Stimulated activated memory B cell treated with anti-CD40 and anti-IgM and Interleukin-4, amounts not matched to agents 10 μg/mL and 1 μg/mL and 100 μg/mL, for 72 hours (primary cell): ENCODE data around the gene RNASE13.
A peak's percentile ranks its signal among the peaks of the same experiment; 100 is the strongest.
"Not testable (repeated sequence)": the region's sequence is repeated elsewhere in the genome, so short reads cannot be mapped to it uniquely, and the experiment has no call there.

Experiments
- ATAC-seq: fragments of 150-1000 bp; cut with Tn5 transposase; 2 replicates; pipeline ENCODE4 v1.10.0; 2021
- H3K27ac Mint-ChIP-seq: one replicate; pipeline ENCODE4 v1.8.0; 2022; ENCODE audit warnings: mild to moderate bottlenecking, mixed read lengths
- H3K27me3 Mint-ChIP-seq: one replicate; pipeline ENCODE4 v1.8.0; 2022; ENCODE audit warnings: mixed read lengths
- H3K36me3 Mint-ChIP-seq: one replicate; pipeline ENCODE4 v1.8.0; 2022; ENCODE audit warnings: mixed read lengths
- H3K4me1 Mint-ChIP-seq: one replicate; pipeline ENCODE4 v1.8.0; 2022; ENCODE audit warnings: mixed read lengths
- H3K4me3 Mint-ChIP-seq: one replicate; pipeline ENCODE4 v1.8.0; 2022; ENCODE audit warnings: mild to moderate bottlenecking, moderate library complexity, mixed read lengths
- H3K9me3 Mint-ChIP-seq: one replicate; pipeline ENCODE4 v1.8.0; 2022; ENCODE audit warnings: mixed read lengths

The RNASE13 gene

GRCh38 chr14:21023817-21024584 lies 10.6 kb downstream of the RNASE13 start:
- peaks cover 11% of the 10 kb centered on the region for H3K27me3 Mint-ChIP-seq
- no peak for ATAC-seq
- H3K27ac Mint-ChIP-seq = peak overlapping the region; percentile 65
- no peaks in the 10 kb centered on the region for H3K9me3 Mint-ChIP-seq
- H3K36me3 Mint-ChIP-seq = no peaks in the 10 kb centered on the region
- peaks cover 16% of the 10 kb centered on the region for H3K4me1 Mint-ChIP-seq
- peak overlapping the region; percentile 81 for H3K4me3 Mint-ChIP-seq

- no peak for ATAC-seq
- Mint-ChIP-seq H3K36me3 (no peaks in the 10 kb centered on the region), H3K4me3 (no peak overlapping the region), H3K4me1 (peaks cover 16% of the 10 kb centered on the region), H3K27ac (no peak overlapping the region), H3K9me3 (no peaks in the 10 kb centered on the region), H3K27me3 (peaks cover 11% of the 10 kb centered on the region)
Measured at GRCh38 chr14:21023174-21023573, 11.4 kb downstream of the RNASE13 start.

DNA sequence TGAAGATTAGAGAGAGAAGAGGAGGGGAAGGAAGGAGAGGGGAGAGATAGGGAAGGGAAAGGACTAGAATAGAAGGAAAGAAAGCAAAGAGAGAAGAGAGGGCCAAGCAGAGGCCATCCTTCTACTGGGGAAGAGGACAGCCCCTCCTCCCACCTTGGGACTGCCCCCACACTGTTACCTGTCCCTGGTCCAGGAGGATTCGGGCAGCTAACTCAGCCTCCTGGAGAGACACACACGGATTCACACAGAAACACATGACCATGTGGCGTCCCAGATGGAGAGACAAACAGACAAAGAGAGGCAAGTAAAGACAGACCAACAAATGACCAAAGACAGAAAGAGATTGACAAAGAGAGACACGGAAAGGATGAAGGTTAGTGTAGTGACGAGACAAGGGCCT lies 11.9 kb downstream of the RNASE13 start:
- no peak overlapping the region for H3K27ac Mint-ChIP-seq
- peaks cover 11% of the 10 kb centered on the region for H3K27me3 Mint-ChIP-seq
- peaks cover 16% of the 10 kb centered on the region for H3K4me1 Mint-ChIP-seq
- no peak for ATAC-seq
- H3K36me3 Mint-ChIP-seq = no peaks in the 10 kb centered on the region
- no peaks in the 10 kb centered on the region for H3K9me3 Mint-ChIP-seq
- no peak overlapping the region for H3K4me3 Mint-ChIP-seq

DNA sequence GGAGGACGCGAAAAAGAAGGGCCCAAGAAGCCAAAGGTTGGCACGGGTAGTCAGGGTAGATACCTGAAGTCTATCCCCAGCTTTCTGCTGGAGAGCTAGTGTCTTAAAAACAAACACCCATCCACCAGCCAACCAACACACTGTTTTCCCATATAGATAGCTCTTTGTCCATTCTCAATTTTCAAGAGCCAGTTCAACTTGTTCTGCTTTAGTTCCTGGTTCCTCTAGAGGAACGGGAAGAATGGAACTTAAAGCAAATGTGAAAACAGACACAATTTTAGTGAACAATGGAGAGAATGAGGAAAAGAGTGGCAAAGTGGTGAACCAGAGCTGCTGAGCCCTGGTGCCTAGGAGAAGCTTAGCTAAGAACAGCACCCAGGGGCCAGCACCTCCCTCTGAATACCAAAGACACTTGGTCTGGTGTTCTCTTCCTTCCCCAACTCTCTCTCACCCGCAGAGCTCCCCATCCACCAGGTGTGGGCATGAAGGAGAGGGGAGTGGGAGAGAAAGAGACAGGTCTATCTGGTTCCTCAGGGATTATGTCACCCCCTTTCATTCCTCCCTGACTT lies 13.5 kb downstream of the RNASE13 start:
- Mint-ChIP-seq H3K4me3 (no peak overlapping the region), H3K9me3 (no peaks in the 10 kb centered on the region), H3K27ac (no peak overlapping the region), H3K27me3 (peaks cover 11% of the 10 kb centered on the region), H3K36me3 (no peaks in the 10 kb centered on the region), H3K4me1 (peaks cover 16% of the 10 kb centered on the region)
- ATAC-seq = no peak

DNA sequence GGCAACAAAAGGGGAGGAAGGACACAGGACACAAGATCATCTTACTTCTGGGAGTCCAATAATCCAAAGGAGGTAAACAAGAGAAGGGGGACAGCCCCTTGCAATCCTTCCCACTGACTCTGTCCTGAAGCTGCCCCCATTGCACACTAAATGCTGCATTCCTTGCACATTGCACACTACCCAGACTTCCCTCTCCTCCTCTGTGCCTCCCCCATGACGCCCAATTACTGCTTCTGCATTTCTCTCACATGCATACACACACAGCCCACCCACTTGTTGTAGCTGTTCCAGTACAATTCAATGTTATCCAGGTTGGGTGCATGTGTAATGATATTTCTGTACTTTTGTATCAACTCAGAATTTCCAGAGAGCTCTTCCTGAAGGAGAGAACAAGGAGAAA lies 15.2 kb downstream of the RNASE13 start:
- Mint-ChIP-seq H3K27ac (no peak overlapping the region), H3K36me3 (no peaks in the 10 kb centered on the region), H3K4me3 (no peak overlapping the region), H3K27me3 (peaks cover 12% of the 10 kb centered on the region), H3K9me3 (no peaks in the 10 kb centered on the region), H3K4me1 (peaks cover 19% of the 10 kb centered on the region)
- ATAC-seq = no peak

- Mint-ChIP-seq H3K27ac (no peak overlapping the region), H3K36me3 (no peaks in the 10 kb centered on the region), H3K27me3 (peaks cover 18% of the 10 kb centered on the region)
Measured at GRCh38 chr14:21018781-21019180, 15.8 kb downstream of the RNASE13 start.

DNA sequence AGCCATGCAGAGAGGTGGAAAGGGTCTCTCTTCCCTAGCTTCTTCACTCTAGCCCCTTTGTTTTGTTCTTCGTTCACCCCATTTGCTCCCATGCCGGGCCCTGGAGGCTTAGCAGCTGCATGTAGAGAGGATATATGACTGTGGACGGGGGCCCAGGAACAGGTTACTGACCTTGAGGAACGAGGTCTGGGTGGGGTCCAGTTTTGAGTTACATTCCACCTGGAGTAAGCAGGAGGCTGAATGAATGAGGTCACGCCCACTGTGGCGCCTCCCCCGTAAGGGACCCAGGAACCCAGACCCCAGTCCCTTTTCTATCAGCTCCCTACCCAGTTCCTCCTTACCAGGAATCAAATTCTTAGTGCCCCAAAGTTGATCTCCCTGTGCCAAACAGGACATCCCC lies 16.3 kb downstream of the RNASE13 start:
- Mint-ChIP-seq H3K4me1 (peaks cover 14% of the 10 kb centered on the region), H3K27ac (no peak overlapping the region), H3K9me3 (no peaks in the 10 kb centered on the region), H3K27me3 (peaks cover 22% of the 10 kb centered on the region), H3K4me3 (no peak overlapping the region), H3K36me3 (no peaks in the 10 kb centered on the region)
- no peak for ATAC-seq

More at GRCh38 chr14:21018781-21019180, 15.8 kb downstream of the RNASE13 start:
- Mint-ChIP-seq H3K9me3 (no peaks in the 10 kb centered on the region), H3K4me1 (peaks cover 14% of the 10 kb centered on the region), H3K4me3 (no peak overlapping the region)
- no peak for ATAC-seq

DNA sequence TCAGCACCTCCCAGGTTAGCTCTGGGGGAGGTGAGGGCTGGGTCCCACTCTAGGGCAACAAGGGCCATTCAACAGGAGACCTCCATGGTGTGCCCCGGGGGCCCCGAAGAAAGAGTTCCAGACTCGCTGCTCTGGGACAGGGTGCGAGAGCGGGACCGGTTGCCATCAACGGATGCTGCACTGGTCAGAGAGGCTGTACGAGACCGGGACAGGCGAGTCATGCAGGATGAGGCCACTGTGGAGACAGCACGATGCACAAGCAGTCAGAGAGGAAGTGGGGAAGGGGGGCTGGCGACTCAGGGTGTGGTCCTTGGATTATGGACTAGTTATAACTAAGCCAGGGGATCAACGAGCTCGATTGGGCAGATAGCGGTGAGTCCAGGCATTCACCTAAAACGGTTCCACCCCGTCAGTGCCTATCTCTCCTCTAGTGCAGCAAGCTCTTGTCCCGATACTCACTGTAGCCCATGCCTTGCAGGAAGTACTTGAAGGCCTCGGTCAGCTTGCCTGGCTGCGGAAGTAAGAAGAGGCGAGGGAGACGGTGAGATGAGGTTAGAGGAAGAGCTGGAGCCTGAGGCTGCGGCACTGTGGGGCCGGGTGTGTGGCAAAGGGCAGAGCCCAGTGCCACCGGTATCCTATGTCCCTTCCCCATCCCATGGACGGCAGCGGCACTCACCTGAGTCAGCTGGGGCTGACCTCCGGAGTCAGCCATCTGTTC lies 16.9 kb downstream of the RNASE13 start:
- H3K27me3 Mint-ChIP-seq = peaks cover 24% of the 10 kb centered on the region

DNA sequence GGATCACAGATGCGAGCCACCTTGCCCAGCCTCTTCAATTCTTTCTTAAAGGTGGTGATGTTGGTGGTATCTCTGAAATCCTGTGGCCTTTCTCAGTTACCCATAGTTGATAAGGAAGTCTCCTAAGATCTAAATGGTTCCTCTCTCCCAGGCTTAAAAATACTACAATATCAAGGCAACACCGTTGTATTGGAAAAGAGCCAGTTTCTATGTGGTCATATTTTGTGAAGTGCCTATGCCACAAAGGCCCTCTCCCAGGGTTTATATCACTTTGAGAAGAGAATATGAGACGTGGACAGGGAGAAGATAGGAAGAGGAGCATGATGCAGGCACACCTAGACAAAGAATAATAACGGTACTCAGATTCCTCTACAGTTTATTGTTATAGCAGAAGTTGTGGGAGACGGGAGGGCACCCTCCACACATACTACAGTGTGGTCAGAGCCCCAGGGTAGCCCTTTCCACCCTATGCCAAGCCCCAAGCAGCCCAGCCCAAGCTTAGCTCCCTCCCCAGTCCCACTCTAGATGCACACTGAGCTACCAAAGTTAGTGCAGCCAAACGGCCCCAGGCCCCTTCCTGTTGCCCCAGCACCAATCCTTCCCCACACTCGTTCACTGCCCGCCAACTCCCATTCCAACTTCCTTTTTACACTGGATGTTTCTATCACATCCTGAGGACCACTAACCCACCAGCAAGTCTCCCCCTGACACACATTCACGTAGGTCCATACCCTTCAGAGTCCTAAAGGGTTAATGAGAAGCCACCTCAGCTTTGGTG lies 18.0 kb downstream of the RNASE13 start:
- H3K9me3 Mint-ChIP-seq = no peaks in the 10 kb centered on the region
- H3K36me3 Mint-ChIP-seq = no peaks in the 10 kb centered on the region
- H3K27me3 Mint-ChIP-seq = peaks cover 26% of the 10 kb centered on the region
- peaks cover 6% of the 10 kb centered on the region for H3K4me1 Mint-ChIP-seq
- ATAC-seq = no peak
- no peak overlapping the region for H3K4me3 Mint-ChIP-seq
- no peak overlapping the region for H3K27ac Mint-ChIP-seq

More for the DNA sequence above, 16.9 kb downstream of the RNASE13 start:
- H3K36me3 Mint-ChIP-seq = no peaks in the 10 kb centered on the region
- no peak for ATAC-seq
- H3K4me3 Mint-ChIP-seq = no peak overlapping the region
- H3K4me1 Mint-ChIP-seq = peaks cover 9% of the 10 kb centered on the region
- no peak overlapping the region for H3K27ac Mint-ChIP-seq
- H3K9me3 Mint-ChIP-seq = no peaks in the 10 kb centered on the region

- H3K27ac Mint-ChIP-seq = no peak overlapping the region
- peaks cover 6% of the 10 kb centered on the region for H3K4me1 Mint-ChIP-seq
- H3K36me3 Mint-ChIP-seq = no peaks in the 10 kb centered on the region
- no peak for ATAC-seq
- peaks cover 35% of the 10 kb centered on the region for H3K27me3 Mint-ChIP-seq
- H3K4me3 Mint-ChIP-seq = no peak overlapping the region
- H3K9me3 Mint-ChIP-seq = no peaks in the 10 kb centered on the region
Measured at GRCh38 chr14:21015312-21015711, 19.3 kb downstream of the RNASE13 start.

DNA sequence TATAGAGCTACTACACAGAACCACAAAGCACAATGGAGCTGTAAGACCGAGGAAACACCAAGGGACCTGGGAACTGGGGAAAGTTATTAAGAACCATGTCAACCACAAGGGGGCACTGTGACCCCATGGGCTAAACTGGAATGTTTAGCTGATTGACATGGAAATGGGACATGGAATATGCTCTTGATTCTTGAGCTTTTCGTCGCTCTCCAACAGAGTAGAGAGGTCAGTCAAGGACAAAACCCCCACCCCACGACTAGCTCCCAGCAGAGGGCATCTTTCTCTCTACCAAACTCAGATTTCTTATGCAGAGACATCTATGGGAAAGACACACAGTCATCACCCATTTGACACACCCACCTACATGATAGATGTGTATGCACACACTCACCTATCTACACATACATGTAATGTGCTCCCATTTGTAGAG lies 19.8 kb downstream of the RNASE13 start:
- Mint-ChIP-seq H3K9me3 (no peaks in the 10 kb centered on the region), H3K27me3 (peaks cover 35% of the 10 kb centered on the region), H3K4me3 (no peak overlapping the region), H3K36me3 (no peaks in the 10 kb centered on the region), H3K4me1 (peaks cover 6% of the 10 kb centered on the region), H3K27ac (no peak overlapping the region)
- ATAC-seq = peak; percentile 68

GRCh38 chr14:21011136-21011535 lies 23.5 kb downstream of the RNASE13 start:
- no peak overlapping the region for H3K27ac Mint-ChIP-seq
- no peaks in the 10 kb centered on the region for H3K9me3 Mint-ChIP-seq
- no peak for ATAC-seq
- H3K4me3 Mint-ChIP-seq = no peak overlapping the region
- H3K36me3 Mint-ChIP-seq = no peaks in the 10 kb centered on the region
- peaks cover 35% of the 10 kb centered on the region for H3K27me3 Mint-ChIP-seq
- H3K4me1 Mint-ChIP-seq = peaks cover 6% of the 10 kb centered on the region

GRCh38 chr14:21009721-21010120 lies 24.9 kb downstream of the RNASE13 start:
- H3K4me3 Mint-ChIP-seq, H3K4me1 Mint-ChIP-seq: not testable (repeated sequence)

GRCh38 chr14:21003788-21004346 lies 30.7 kb downstream of the RNASE13 start:
- H3K27me3 Mint-ChIP-seq = no peaks in the 10 kb centered on the region
- no peak overlapping the region for H3K27ac Mint-ChIP-seq
- H3K4me1 Mint-ChIP-seq = no peaks in the 10 kb centered on the region
- H3K9me3 Mint-ChIP-seq = no peaks in the 10 kb centered on the region
- no peaks in the 10 kb centered on the region for H3K36me3 Mint-ChIP-seq
- no peak overlapping the region for H3K4me3 Mint-ChIP-seq
- ATAC-seq = no peak

More at GRCh38 chr14:21009721-21010120, 24.9 kb downstream of the RNASE13 start:
- not testable (repeated sequence) for H3K36me3 Mint-ChIP-seq, H3K9me3 Mint-ChIP-seq, ATAC-seq, H3K27ac Mint-ChIP-seq
- peaks cover 35% of the 10 kb centered on the region for H3K27me3 Mint-ChIP-seq

- no peak overlapping the region for H3K27ac Mint-ChIP-seq
- no peaks in the 10 kb centered on the region for H3K4me1 Mint-ChIP-seq
- ATAC-seq = no peak
- no peaks in the 10 kb centered on the region for H3K27me3 Mint-ChIP-seq
- peaks cover 11% of the 10 kb centered on the region for H3K36me3 Mint-ChIP-seq
- no peak overlapping the region for H3K4me3 Mint-ChIP-seq
- no peaks in the 10 kb centered on the region for H3K9me3 Mint-ChIP-seq
Measured at GRCh38 chr14:21001218-21001617, 33.4 kb downstream of the RNASE13 start.
